Measurements from ENCODE around the gene AFF2.

- TF ChIP-seq, protein P1, sequence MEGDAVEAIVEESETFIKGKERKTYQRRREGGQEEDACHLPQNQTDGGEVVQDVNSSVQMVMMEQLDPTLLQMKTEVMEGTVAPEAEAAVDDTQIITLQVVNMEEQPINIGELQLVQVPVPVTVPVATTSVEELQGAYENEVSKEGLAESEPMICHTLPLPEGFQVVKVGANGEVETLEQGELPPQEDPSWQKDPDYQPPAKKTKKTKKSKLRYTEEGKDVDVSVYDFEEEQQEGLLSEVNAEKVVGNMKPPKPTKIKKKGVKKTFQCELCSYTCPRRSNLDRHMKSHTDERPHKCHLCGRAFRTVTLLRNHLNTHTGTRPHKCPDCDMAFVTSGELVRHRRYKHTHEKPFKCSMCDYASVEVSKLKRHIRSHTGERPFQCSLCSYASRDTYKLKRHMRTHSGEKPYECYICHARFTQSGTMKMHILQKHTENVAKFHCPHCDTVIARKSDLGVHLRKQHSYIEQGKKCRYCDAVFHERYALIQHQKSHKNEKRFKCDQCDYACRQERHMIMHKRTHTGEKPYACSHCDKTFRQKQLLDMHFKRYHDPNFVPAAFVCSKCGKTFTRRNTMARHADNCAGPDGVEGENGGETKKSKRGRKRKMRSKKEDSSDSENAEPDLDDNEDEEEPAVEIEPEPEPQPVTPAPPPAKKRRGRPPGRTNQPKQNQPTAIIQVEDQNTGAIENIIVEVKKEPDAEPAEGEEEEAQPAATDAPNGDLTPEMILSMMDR (IDR thresholded peaks at IDR 0.05), result no peak
- no peak for TF ChIP-seq POLR2A (IDR thresholded peaks at IDR 0.05)
Observed at GRCh38 chrX:148933881-148934280, 433.5 kb downstream of the AFF2 start.

Measured in upper lobe of left lung (tissue), 4 donors.